ENCODE measurements around the gene VCL.
A peak's percentile ranks its signal among the peaks of the same experiment; 100 is the strongest.

Gene VCL

DNA sequence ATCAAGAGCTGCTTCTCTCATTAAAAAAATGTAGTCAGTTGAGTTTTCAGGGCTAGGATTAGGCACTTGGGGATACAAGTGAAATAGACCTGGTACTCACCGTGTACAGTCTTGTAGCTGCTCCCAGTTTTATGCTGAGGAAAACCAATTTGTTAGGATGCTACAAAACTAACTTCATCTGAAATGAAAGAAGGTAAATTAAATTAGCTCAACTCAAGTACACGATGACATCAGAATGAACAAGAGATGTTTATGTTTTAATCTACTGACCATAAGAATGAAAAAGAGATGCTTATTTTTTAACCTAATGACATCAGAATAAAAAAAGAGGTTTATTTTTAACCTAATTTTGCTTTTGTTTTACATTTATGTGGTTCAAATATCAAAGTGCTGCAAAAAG is 79.0 kb downstream of the VCL start:
- no peak for DNase-seq (ENCODE audit: low spot score)
- peaks cover 35% of the 10 kb centered on the region for H3K4me1 ChIP-seq (ENCODE audit: insufficient read depth, poor library complexity, severe bottlenecking)
- H3K27ac ChIP-seq (ENCODE audit: poor library complexity, severe bottlenecking) = peak overlapping the region; percentile 74
- no peak for ATAC-seq (ENCODE audit: low read depth)
- TF ChIP-seq, protein P1, sequence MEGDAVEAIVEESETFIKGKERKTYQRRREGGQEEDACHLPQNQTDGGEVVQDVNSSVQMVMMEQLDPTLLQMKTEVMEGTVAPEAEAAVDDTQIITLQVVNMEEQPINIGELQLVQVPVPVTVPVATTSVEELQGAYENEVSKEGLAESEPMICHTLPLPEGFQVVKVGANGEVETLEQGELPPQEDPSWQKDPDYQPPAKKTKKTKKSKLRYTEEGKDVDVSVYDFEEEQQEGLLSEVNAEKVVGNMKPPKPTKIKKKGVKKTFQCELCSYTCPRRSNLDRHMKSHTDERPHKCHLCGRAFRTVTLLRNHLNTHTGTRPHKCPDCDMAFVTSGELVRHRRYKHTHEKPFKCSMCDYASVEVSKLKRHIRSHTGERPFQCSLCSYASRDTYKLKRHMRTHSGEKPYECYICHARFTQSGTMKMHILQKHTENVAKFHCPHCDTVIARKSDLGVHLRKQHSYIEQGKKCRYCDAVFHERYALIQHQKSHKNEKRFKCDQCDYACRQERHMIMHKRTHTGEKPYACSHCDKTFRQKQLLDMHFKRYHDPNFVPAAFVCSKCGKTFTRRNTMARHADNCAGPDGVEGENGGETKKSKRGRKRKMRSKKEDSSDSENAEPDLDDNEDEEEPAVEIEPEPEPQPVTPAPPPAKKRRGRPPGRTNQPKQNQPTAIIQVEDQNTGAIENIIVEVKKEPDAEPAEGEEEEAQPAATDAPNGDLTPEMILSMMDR (IDR thresholded peaks at IDR 0.05; ENCODE audit: poor library complexity, severe bottlenecking) = no peak
- H3K27me3 ChIP-seq (ENCODE audit: insufficient read depth, poor library complexity, severe bottlenecking) = no peaks in the 10 kb centered on the region
- no peak overlapping the region for H3K4me3 ChIP-seq (ENCODE audit: severe bottlenecking)
- no peaks in the 10 kb centered on the region for H3K9me3 ChIP-seq (ENCODE audit: severe bottlenecking)
- peaks cover 56% of the 10 kb centered on the region for H3K36me3 ChIP-seq (ENCODE audit: low read depth)

DNA sequence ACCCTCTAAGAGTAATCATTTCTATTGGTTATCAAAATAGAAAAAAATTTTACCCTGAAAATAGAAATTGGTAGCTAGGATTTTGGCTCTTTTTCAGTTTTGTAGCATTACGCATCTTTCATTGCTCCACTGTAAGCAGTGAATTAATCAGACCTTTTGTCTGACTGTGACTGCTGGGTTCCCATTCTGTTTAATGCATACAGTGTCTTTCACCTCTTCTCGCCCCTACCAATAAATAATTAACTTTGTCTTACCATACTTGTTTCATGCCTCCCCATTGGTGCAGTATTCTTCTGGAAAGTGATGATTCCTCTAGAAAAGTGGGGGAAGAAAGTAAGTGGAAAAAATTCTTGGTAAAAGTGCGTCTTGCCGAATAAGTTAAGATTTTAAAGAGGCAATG is 79.5 kb downstream of the VCL start:
- peaks cover 56% of the 10 kb centered on the region for H3K36me3 ChIP-seq (ENCODE audit: low read depth)
- H3K4me3 ChIP-seq (ENCODE audit: severe bottlenecking) = no peak overlapping the region
- no peaks in the 10 kb centered on the region for H3K27me3 ChIP-seq (ENCODE audit: insufficient read depth, poor library complexity, severe bottlenecking)
- ATAC-seq (ENCODE audit: low read depth) (no peak), DNase-seq (ENCODE audit: low spot score) (no peak)
- H3K9me3 ChIP-seq (ENCODE audit: severe bottlenecking) = no peaks in the 10 kb centered on the region
- peak overlapping the region; percentile 74 for H3K27ac ChIP-seq (ENCODE audit: poor library complexity, severe bottlenecking)
- peaks cover 35% of the 10 kb centered on the region for H3K4me1 ChIP-seq (ENCODE audit: insufficient read depth, poor library complexity, severe bottlenecking)
- TF ChIP-seq, protein P1 (IDR thresholded peaks at IDR 0.05; ENCODE audit: poor library complexity, severe bottlenecking) = no peak

DNA sequence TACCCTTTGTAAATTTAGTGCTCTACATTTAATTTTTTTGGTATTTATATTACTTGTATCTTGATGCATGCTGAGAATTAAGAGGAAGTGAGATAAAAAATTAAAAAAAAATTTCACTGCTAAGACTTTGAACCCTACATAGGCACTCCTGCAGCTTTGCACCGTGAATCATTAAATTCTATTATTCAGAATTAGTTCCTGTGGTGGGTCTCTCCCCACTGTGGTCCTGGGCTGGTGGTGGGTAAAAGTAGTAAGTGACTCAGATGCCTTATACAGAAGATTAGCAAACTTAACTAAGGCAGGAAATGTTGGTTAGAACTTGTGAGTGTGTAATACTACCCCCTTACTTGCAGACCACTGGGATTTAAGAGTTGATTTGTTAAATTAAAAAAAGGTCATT is 80.1 kb downstream of the VCL start:
- TF ChIP-seq, protein P1 (IDR thresholded peaks at IDR 0.05; ENCODE audit: poor library complexity, severe bottlenecking) = no peak
- Histone ChIP-seq H3K36me3 (ENCODE audit: low read depth) (peaks cover 58% of the 10 kb centered on the region), H3K9me3 (ENCODE audit: severe bottlenecking) (no peaks in the 10 kb centered on the region), H3K27me3 (ENCODE audit: insufficient read depth, poor library complexity, severe bottlenecking) (no peaks in the 10 kb centered on the region), H3K4me1 (ENCODE audit: insufficient read depth, poor library complexity, severe bottlenecking) (peaks cover 35% of the 10 kb centered on the region), H3K27ac (ENCODE audit: poor library complexity, severe bottlenecking) (peak overlapping the region; percentile 74), H3K4me3 (ENCODE audit: severe bottlenecking) (no peak overlapping the region)
- DNase-seq (ENCODE audit: low spot score) = no peak
- peak; percentile 46; the same call in 2 of the 3 replicates for ATAC-seq (ENCODE audit: low read depth)

DNA sequence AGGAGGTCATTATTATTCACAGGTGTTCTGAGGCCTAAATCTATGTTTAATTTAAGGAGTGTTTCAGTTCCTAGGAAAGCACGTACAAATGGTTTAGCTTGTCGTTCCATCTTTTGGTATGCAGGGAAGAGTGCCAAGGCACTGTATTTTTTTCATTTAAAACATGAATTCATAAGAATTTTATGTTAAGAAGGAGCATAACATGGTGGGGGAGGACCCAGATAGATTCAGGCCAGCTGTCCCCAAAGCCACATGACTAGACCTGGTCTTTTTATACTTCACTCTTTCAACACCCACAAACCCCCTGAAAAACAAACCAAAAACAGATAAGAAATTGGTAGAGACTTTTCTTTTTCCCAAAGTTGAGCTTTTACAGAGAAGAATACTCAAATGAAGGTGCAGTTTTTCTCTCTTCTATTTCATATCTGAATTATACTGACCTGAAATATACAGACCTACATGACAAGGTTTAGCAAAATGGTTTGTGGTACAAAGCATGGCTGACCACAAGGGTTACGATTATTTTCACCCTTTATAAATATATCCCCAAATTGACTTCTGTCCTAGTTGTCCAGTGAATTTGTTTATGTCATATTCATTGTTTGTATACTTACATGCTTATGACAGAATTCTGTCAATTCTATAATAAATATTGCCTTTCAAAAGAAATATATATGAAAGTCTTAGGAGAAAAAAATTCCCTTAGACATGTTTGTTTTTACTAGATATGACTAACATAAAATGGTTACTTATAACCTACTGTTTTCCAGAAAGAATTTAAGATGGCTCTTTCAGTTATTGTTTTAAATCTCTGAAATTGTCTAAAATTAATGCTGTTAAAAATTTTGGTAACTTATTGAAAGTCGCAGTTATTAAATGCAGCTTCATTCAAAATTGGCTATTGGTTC is 81.4 kb downstream of the VCL start:
- DNase-seq (ENCODE audit: low spot score) = no peak
- TF ChIP-seq, protein P1 (IDR thresholded peaks at IDR 0.05; ENCODE audit: poor library complexity, severe bottlenecking) = no peak
- ATAC-seq (ENCODE audit: low read depth) = peak; percentile 45
- Histone ChIP-seq H3K4me3 (ENCODE audit: severe bottlenecking) (no peak overlapping the region), H3K36me3 (ENCODE audit: low read depth) (peaks cover 58% of the 10 kb centered on the region), H3K9me3 (ENCODE audit: severe bottlenecking) (no peaks in the 10 kb centered on the region), H3K27ac (ENCODE audit: poor library complexity, severe bottlenecking) (peak overlapping the region; percentile 74), H3K4me1 (ENCODE audit: insufficient read depth, poor library complexity, severe bottlenecking) (peaks cover 35% of the 10 kb centered on the region), H3K27me3 (ENCODE audit: insufficient read depth, poor library complexity, severe bottlenecking) (no peaks in the 10 kb centered on the region)
